ENCODE data around the gene DTX4. TPM values are rescaled to one million over a fixed set of nuclear protein-coding genes. Genes with fewer than 3 reads are reported as not detected.
"Not testable (repeated sequence)": the region's sequence is repeated elsewhere in the genome, so short reads cannot be mapped to it uniquely, and the experiment has no call there.

Gene DTX4
- total RNA-seq: under 1 TPM; 0.30 to 0.48 TPM

DNA sequence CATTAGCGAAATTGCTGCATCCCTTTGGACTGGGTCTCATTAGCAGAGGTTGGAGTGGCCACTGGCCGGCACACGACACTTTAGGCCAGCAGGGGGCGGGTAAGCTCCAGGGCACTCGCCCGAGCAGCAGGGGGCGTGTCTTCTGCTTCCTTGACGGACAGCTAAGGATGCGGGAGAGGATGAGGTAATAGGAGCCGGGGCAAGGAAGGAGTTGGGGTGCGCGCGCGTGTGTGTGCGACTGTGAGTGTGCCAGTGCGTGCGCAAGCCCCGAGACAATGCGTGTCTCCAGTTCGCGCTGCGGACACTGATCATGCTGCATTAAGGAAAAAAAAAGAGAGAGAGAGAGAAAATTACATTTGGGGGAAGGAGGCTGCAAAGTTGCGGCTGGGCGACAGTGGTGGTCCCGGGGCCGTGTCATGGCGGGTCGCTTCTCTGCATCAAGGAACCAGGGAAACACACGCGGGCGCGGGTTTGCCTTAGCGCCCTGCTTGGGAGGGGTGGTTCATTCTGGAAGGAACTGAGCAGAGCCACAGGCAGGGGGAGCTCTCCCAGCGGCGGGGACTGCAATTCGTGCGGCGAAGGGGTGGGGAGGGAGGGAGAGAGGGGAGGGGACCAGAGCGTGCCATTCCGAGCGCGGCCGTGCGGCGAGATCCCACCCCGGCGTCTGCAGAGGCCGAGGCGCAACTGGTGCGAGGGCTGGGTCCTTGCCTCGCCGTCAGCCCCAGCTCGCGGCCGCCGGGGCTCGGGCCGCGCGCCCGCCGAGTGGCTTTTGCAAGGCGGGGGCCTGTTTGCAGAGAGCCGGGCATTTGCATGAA is at the start of gene DTX4:
TSS of gene DTX4 (plus strand) at position 625 of the 815 bp plus-strand sequence. CDS start 464 bp downstream, outside the sequence.
- H3K4me3 Mint-ChIP-seq: peak within 1 kb of the TSS; percentile 73

DNA sequence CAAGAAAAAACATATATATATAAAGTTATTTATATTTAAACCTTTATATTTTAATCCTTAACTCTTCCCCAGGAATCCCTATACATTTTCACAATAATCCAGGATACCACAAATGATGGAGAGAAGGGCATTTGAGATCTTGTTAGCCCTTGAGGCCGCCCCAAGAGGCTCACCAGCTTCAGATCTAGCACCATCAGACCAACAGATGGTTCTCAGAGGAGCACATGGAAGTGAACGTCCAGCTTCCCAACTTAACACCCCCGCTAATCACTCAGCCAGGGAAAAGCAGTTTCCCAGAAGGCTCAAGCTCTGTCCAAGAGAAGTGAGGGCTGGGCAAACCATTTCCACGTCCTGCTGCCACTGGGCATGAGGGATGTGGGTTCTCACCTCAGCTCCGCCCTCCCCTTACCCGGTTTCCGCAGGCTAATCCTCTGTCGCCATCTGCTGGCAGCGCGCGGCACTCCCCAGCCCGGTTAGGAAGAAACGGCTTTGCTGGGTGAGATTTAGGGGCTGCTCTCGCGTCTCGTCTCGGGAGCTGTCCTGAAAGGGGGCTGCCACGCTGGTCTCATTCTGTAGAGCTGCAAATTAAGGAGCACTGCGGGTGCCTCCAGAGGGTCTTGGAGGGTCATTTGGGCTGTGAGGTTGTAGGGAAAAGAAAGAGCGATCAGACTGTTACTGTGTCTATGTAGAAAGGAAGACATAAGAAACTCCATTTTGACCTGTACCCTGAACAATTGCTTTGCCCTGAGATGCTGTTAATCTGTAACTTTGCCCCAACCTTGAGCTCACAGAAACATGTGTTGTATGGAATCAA is 36.1 kb upstream of the DTX4 start:
- peaks cover 20% of the 10 kb centered on the region for H3K9me3 Mint-ChIP-seq
- H3K4me1 Mint-ChIP-seq: peaks cover 30% of the 10 kb centered on the region
- CTCF ChIA-PET: interaction anchor here (0.7 to 2.3 kb wide), 27 partner anchors 8 to 612 kb away, joined by 3 to 39 read pairs (median 5); partner anchors contain the start of gene FAM111B

More for the DNA sequence above, at the start of gene DTX4:
- Mint-ChIP-seq H3K4me1 (peaks cover 7% of the 10 kb centered on the region), H3K27ac (no peak within 1 kb of the TSS), H3K27me3 (peaks cover 22% of the 10 kb centered on the region), H3K36me3 (ENCODE audit: low read depth) (no peaks in the 10 kb centered on the region), H3K9me3 (no peaks in the 10 kb centered on the region)
- CTCF ChIA-PET: interaction anchor here (0.7 to 7.2 kb wide), 44 partner anchors 8 to 817 kb away, joined by 3 to 105 read pairs (median 5); partner anchors contain the start of genes FAM111A, FAM111B, LPXN and OSBP
- POLR2A ChIA-PET: interaction anchor here (0.7 to 3.0 kb wide), 6 partner anchors 13 to 64 kb away, joined by 3 to 14 read pairs (median 4); partner anchors contain the start of gene FAM111B
- DNase-seq: peak; percentile 91

DNA sequence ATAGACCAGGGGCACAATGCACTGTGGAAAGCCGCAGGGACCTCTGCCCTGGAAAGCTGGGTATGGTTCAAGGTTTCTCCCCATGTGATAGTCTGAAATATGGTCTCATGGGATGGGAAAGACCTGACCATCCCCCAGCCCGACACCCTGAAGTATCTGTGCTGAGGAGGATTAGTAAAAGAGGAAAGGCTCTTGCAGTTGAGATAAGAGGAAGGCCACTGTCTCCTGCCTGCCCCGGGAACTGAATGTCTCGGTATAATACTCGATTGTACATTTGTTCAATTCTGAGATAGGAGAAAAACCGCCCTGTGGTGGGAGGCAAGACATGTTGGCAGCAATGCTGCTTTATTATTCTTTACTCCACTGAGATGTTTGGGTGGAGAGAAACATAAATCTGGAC is 35.4 kb upstream of the DTX4 start:
- not testable (repeated sequence) for H3K27me3 Mint-ChIP-seq, H3K27ac Mint-ChIP-seq, DNase-seq, H3K4me3 Mint-ChIP-seq
- Mint-ChIP-seq H3K36me3 (ENCODE audit: low read depth) (peaks cover 52% of the 10 kb centered on the region), H3K9me3 (peaks cover 14% of the 10 kb centered on the region), H3K4me1 (peaks cover 37% of the 10 kb centered on the region)
- ChIA-PET CTCF (interaction anchor here (1.1 to 2.3 kb wide), 22 partner anchors 8 to 613 kb away, joined by 3 to 39 read pairs (median 6); partner anchors contain the start of gene FAM111B), POLR2A (interaction anchor here (1.1 to 2.1 kb wide), 2 partner anchors 11 to 29 kb away, joined by 4 to 25 read pairs; partner anchors contain the start of gene FAM111B)

More for the DNA sequence above, 36.1 kb upstream of the DTX4 start:
- DNase-seq: peak; percentile 90
- peaks cover 59% of the 10 kb centered on the region for H3K36me3 Mint-ChIP-seq (ENCODE audit: low read depth)
- H3K4me3 Mint-ChIP-seq: peak overlapping the region; percentile 28
- POLR2A ChIA-PET: interaction anchor here (0.8 to 2.1 kb wide), 6 partner anchors 9 to 28 kb away, joined by 3 to 25 read pairs (median 4); partner anchors contain the start of gene FAM111B
- no peaks in the 10 kb centered on the region for H3K27me3 Mint-ChIP-seq
- peak overlapping the region; percentile 33 for H3K27ac Mint-ChIP-seq

DNA sequence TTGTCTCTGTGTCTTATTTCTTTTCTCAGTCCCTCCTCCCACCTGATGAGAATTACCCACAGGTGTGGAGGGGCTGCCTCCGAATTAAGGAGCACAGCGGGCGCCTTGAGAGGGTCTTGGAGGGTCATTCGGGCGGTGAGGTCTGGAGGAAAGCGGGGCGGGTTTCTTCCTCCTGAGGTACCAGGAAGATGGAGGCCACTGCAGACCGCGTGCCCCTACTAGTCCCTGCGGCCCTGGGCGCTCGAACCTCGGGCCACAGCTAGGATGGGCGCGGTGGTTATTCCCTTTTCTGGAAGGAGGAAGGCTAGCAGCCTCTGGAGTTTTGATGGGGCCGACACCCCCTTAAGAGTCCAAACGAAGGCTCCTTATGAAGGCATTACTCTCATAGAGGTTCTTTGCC is 34.7 kb upstream of the DTX4 start:
- no peak for DNase-seq
- no peak overlapping the region for H3K4me3 Mint-ChIP-seq
- peaks cover 46% of the 10 kb centered on the region for H3K36me3 Mint-ChIP-seq (ENCODE audit: low read depth)
- H3K27ac Mint-ChIP-seq: no peak overlapping the region
- ChIA-PET POLR2A (interaction anchor here (1.2 kb wide), 1 partner anchor 29 kb away, joined by 3 read pairs; no protein-coding TSS in a partner anchor), CTCF (interaction anchor here (1.4 kb wide), 1 partner anchor 40 kb away, joined by 3 read pairs; no protein-coding TSS in a partner anchor)
- H3K4me1 Mint-ChIP-seq: peaks cover 43% of the 10 kb centered on the region
- H3K27me3 Mint-ChIP-seq: no peaks in the 10 kb centered on the region
- peaks cover 8% of the 10 kb centered on the region for H3K9me3 Mint-ChIP-seq

DNA sequence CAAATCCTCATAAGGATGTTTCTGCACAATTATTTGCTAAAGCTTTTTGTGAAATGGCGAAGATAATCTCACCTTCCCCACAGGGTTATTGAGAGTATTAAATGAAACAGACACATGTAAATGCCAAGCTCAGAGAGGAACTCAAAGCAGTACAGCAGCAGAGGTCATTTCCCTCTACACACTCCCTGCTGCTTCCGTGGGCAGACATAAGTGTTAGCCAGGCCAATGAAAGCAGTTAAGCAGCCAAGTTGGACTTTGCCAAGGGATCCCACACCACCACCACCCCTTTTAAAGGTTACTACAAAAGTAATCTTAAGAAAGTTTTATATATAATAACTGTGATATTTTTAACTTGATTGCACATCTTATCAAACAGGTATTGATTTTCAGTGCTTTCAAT is 33.3 kb upstream of the DTX4 start:
- POLR2A ChIA-PET: interaction anchor here (1.2 kb wide), 1 partner anchor 31 kb away, joined by 3 read pairs; no protein-coding TSS in a partner anchor
- Mint-ChIP-seq H3K27ac (no peak overlapping the region), H3K4me3 (no peak overlapping the region), H3K36me3 (ENCODE audit: low read depth) (peaks cover 38% of the 10 kb centered on the region), H3K9me3 (no peaks in the 10 kb centered on the region), H3K27me3 (no peaks in the 10 kb centered on the region), H3K4me1 (peaks cover 47% of the 10 kb centered on the region)
- CTCF ChIA-PET: interaction anchor here (1.4 to 5.0 kb wide), 2 partner anchors 19 to 41 kb away, joined by 3 to 61 read pairs; no protein-coding TSS in a partner anchor
- DNase-seq: no peak

DNA sequence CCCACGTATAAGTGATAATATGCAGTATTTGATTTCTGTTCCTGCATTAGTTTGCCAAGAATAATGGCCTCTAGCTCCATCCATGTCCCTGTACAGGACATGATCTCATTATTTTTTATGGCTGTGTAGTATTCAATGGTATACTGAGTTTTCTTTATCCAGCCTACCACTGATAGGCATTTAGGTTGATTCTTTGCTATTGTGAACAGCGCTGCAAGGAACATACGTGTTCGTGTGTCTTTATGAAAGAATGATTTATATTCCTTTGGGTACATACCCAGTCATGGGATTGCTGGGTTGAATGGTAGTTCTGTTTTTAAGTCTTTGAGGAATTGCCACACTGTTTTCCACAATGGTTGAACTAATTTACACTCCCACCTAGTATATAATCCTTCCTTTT is 30.7 kb upstream of the DTX4 start:
- H3K36me3 Mint-ChIP-seq (ENCODE audit: low read depth): peaks cover 33% of the 10 kb centered on the region
- no peak for DNase-seq
- H3K9me3 Mint-ChIP-seq: no peaks in the 10 kb centered on the region
- peaks cover 50% of the 10 kb centered on the region for H3K4me1 Mint-ChIP-seq
- H3K27ac Mint-ChIP-seq: no peak overlapping the region
- H3K4me3 Mint-ChIP-seq: peak overlapping the region; percentile 95
- ChIA-PET POLR2A (interaction anchor here (0.6 to 7.2 kb wide), 3 partner anchors 11 to 33 kb away, joined by 3 to 169 read pairs (median 24); partner anchors contain the start of gene FAM111B), CTCF (interaction anchor here (0.8 to 5.0 kb wide), 5 partner anchors 10 to 44 kb away, joined by 3 to 61 read pairs (median 6); partner anchors contain the start of gene DTX4)
- H3K27me3 Mint-ChIP-seq: no peaks in the 10 kb centered on the region

DNA sequence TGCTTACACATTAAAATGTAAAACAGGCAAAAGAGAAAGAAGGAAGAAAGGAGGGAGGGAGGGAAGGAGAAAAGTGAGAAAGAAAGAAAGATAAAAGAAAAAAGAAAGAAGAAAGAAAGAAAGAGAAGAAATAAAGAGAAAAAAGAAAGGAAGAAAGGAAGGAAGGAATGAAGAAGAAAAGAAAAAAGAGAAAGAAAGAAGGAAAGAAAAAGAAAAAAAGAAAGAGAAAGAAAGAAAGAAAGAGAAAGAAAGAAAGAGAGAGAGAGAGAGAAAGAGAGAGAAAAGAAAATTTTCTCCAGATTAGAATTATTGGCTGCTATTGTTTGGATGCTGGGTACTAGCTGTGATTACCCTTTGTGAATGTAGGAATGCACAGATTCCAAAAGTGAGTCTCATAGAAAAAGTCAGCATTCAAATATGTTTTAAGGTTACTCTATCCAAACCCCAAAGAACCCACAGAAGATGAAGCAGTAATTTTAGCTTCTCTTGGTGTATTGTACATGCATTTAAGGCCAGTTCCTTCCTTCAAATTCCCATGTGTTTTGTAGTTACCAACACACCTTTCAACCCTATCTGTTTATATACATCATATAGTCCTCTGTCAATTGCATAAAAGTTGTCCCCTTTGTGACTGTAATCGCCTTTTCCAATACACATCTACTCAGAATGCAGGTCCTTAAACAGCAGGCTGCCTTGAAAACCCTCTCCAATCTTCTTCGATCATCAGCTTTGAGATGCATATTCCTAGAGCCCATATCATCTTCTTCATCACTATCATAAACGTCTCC is 30.1 kb upstream of the DTX4 start:
- ChIA-PET POLR2A (interaction anchor here (1.0 to 7.2 kb wide), 9 partner anchors 10 to 567 kb away, joined by 3 to 169 read pairs (median 5); partner anchors contain the start of genes FAM111B and OSBP), CTCF (interaction anchor here (0.8 to 5.0 kb wide), 8 partner anchors 9 to 83 kb away, joined by 3 to 61 read pairs (median 5); partner anchors contain the start of genes DTX4 and FAM111B)
- H3K36me3 Mint-ChIP-seq (ENCODE audit: low read depth): peaks cover 40% of the 10 kb centered on the region
- DNase-seq: no peak
- no peaks in the 10 kb centered on the region for H3K27me3 Mint-ChIP-seq
- H3K4me3 Mint-ChIP-seq: peak overlapping the region; percentile 95
- H3K9me3 Mint-ChIP-seq: no peaks in the 10 kb centered on the region
- peak overlapping the region; percentile 93 for H3K27ac Mint-ChIP-seq
- H3K4me1 Mint-ChIP-seq: peaks cover 50% of the 10 kb centered on the region

DNA sequence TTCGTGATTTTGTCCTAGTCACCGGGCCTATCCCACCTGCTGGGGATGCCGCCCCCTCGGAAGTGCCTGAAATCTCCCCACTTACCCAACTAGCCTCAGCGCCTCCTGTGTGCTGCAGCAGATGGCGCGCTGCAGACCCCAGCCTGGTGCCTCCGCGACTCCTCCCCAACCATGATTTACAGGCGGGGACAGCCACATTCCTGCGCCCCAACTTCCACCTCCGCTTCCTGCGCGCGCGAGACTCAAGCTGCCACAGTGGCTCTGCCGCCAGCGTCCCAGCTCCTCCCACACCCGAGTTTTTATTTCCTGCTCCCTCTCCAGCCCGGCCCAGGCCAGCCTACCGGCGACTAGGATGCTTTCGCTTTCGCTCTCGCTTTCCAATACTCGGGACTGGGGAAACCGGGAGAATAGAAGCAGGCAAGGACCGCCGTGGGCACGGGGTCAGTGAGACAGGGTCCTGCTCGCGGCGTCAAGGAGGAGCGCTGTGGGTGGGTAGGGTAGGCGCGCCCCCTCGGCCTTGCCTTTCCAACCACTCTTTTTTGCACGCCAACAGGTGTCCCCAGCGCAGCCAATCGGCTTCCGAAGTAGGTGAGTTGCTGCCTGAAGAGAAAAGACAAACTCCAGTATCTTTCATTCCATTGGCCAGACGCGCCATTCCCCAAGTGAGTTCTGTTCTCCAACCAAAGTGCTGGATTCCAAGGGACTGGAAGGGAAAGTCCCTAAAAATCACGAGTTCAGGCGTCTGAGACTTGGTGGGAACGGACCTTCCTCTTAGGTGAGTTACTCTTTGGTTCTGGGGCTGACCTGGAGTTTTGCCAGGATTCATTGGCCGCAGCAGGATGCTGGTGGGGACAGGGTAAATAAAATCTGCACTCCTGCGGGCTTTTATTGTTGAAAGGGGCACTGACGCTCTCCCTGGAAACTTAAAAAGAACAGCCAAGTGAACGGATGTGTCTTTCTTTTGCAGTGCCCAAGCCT is 29.1 kb upstream of the DTX4 start, which contains the start of gene FAM111A:
TSS of gene FAM111A (plus strand) at position 327 of the 978 bp plus-strand sequence. CDS start 6,017 bp downstream, outside the sequence.
- Mint-ChIP-seq H3K4me1 (peaks cover 58% of the 10 kb centered on the region), H3K27me3 (no peaks in the 10 kb centered on the region), H3K27ac (peak within 1 kb of the TSS; percentile 93), H3K9me3 (no peaks in the 10 kb centered on the region), H3K36me3 (ENCODE audit: low read depth) (peaks cover 45% of the 10 kb centered on the region), H3K4me3 (peak within 1 kb of the TSS; percentile 95)
- POLR2A ChIA-PET: interaction anchor here (0.9 to 7.2 kb wide), 12 partner anchors 9 to 568 kb away, joined by 3 to 169 read pairs (median 6); partner anchors contain the start of genes FAM111B and OSBP
- CTCF ChIA-PET: interaction anchor here (1.0 to 5.9 kb wide), 12 partner anchors 8 to 566 kb away, joined by 3 to 78 read pairs (median 7); partner anchors contain the start of genes DTX4, FAM111B and LPXN
- peak; percentile 91 for DNase-seq

DNA sequence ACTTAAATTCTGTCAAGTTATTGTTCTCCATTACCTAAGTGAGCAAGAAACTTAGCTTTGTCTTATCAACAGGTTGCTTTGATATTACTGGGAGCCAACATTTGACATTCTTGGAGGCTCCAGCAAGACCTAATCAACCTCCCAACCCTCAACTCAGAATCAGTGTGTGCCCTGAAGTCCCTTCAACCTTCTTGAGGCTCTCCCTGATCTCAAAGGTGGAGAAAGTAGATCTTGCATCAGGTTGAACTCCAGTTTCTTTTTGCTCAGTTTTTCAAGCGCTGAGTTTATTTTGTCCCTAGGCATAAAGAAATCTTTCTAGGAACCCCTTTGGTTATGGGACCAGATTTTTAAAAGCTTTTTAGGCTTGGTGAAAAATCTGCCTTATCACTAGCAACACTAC is 27.8 kb upstream of the DTX4 start:
- Mint-ChIP-seq H3K4me1 (peaks cover 70% of the 10 kb centered on the region), H3K4me3 (peak overlapping the region; percentile 95), H3K27ac (peak overlapping the region; percentile 93), H3K36me3 (ENCODE audit: low read depth) (peaks cover 51% of the 10 kb centered on the region), H3K9me3 (no peaks in the 10 kb centered on the region), H3K27me3 (no peaks in the 10 kb centered on the region)
- DNase-seq: no peak
- ChIA-PET POLR2A (interaction anchor here (0.9 to 7.2 kb wide), 12 partner anchors 8 to 1403 kb away, joined by 3 to 169 read pairs (median 6); partner anchors contain the start of genes DTX4, FAM111B, OSBP and PATL1), CTCF (interaction anchor here (0.9 to 5.9 kb wide), 15 partner anchors 8 to 575 kb away, joined by 3 to 78 read pairs (median 6); partner anchors contain the start of genes DTX4, FAM111B and LPXN)
